GM18861 (cell line): Measurements from ENCODE around the gene WASF3.

Experiments used
- ATAC-seq: cut with Tn5 transposase; IDR thresholded peaks from one replicate; pipeline ENCODE4 v1.9.1; 2021; ENCODE audit not compliant: unreplicated experiment

Gene WASF3, protein sequence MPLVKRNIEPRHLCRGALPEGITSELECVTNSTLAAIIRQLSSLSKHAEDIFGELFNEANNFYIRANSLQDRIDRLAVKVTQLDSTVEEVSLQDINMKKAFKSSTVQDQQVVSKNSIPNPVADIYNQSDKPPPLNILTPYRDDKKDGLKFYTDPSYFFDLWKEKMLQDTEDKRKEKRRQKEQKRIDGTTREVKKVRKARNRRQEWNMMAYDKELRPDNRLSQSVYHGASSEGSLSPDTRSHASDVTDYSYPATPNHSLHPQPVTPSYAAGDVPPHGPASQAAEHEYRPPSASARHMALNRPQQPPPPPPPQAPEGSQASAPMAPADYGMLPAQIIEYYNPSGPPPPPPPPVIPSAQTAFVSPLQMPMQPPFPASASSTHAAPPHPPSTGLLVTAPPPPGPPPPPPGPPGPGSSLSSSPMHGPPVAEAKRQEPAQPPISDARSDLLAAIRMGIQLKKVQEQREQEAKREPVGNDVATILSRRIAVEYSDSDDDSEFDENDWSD

DNA sequence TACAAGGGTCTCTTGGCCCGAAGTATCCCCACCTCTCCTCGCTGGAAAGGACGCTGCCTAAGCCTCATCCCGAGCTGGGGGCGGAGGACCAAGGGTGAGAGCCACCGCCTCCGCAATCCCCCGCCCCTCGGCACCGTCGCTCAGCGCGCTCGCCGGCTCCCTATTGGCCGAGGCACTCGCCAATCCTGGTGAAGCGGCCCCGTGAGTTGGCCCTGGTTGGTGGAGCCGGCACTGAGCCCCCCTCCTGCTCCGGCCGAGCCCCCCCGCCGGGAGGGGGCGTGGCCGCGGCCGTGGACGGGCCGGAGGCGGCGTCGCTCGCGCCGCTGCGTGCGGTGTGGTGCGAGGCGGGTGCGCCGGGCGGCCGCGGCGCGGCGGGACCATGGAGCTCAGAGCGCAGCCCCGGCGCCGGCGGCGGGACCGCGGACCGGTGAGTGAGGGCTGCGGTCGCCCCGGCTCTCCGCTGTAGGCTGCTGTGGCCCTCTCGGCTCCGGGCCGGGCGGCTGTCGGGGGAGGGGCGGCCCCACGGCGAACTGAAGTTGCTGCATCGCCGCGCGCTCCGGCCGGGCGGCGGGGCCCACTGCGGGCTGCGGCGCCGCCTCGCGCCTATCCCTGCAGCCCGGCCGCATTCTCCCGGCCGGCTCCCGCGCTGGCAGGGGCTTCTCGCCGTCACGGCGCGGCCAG lies at the start of gene WASF3:
Gene WASF3, plus strand, starts transcription at position 291 of the 681 bp plus-strand sequence. CDS start 84,588 bp downstream, outside the sequence.
- ATAC-seq: peak; percentile 86

DNA sequence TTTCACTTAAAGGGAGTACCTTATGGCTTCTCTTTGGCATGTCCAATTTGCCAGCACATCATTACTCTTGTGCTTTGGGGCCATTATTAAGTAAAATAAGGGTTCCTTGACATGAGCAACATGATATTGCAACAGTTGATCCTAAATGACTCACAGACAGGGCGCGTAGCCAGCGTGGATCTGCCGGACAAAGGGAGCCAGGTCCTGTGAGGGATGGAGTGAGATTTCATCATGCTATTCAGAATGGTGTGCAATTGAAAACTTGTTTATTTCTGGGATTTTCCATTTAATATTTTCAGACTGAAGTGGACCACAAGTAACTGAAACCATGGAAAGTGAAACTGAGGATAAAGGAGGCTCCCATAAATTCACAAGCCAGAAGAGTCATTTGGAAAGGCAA lies 48.6 kb upstream of the WASF3 start:
- ATAC-seq: no peak

DNA sequence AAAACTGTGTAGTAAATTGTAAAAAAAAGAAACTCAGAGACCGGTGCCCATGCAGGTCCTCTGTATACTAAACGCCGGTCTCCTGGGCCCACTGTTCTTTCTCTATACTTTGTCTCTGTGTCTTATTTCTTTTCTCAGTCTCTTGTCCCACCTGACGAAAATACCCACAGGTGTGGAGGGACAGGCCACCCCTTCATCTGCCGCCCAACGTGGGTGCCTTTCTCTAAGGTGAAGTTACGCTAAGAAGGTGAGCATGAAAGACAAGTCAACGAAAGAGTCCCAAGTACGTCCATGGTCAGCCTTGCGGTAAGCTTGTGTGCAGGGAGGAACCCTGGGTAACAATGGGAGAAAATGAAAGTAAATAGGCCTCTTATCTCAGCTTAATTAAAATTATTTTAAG lies 48.0 kb upstream of the WASF3 start:
- no peak for ATAC-seq

DNA sequence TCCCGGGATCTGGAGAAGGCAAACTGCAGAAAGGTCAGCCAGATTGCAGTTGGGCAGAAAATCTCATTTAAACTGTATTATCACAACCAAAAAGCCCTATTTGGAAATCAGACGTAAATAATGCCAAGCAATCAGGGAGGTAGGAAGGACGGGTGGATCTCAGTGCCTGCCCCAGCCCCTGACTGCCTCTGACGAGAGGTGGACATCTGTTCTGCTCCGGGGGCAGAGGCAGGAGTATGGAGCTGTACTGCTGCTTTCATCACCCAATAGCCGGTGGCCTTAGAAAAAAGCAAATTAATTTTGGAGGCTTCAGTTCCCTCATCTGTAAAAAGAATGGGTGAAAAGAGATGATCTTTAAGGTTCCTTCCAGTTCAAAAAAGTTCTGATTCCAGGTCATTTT lies 43.6 kb upstream of the WASF3 start:
- ATAC-seq: no peak

DNA sequence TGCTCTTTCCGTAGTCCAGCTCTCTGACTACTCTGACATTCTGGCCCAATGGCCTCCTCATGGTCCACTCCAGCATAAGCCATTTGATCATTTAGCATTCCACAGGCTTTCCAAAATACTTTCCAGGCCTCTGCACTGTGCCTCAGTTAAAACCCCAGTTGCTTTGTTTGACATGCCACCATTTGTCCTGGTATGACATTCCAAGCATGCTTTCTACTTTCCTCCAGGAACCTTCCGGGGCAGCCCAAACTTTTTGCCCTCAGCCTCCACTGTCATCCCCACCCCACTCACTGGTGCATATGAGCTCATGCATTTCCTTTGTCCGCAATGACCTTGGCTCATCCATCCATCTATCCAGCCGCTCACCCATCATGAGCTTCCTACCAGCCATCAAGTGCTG lies 41.8 kb upstream of the WASF3 start:
- no peak for ATAC-seq

DNA sequence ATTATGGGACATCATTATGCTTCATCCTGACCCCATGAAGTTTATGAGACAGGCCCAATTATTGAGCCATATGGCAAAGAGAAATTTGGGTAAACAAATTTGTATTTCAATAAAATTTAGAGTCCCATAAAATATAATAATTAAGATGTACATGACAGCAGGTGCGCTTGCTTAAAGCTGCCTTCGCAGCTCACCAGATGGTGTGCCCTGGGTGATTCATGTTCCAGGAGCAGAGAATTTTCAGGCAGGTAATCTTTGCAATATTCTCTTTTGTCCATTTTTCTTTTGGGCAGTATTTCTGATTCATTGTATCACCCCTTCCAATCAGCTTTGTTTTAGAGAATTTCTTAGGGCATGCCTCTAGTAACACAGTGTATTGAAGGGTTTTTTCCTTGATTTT lies 39.5 kb upstream of the WASF3 start:
- ATAC-seq: no peak

DNA sequence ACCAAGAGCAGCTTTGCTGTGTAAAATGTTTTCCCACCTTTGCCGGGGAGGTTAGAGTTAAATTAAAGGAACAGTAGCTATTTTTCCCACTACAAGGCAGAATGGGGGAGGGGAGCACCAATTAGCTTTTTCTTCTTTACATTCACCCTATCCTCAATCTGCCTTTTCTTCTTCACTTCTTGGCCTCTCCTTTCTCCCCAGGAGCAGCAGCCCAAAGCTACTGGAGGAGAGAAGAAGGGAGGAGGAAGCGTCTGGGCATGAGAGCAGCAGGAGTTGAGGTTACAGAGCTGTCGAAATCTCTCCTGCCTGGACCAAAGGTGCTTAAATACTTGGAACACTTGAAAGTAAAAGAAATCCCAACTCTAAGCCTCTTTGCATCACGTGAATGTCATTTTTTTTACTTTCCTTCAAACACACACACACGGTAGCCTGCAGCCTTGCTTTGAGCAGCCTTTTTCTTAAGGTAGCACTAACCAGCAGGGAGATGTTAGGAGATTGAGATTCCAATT lies 39.0 kb upstream of the WASF3 start:
- no peak for ATAC-seq

DNA sequence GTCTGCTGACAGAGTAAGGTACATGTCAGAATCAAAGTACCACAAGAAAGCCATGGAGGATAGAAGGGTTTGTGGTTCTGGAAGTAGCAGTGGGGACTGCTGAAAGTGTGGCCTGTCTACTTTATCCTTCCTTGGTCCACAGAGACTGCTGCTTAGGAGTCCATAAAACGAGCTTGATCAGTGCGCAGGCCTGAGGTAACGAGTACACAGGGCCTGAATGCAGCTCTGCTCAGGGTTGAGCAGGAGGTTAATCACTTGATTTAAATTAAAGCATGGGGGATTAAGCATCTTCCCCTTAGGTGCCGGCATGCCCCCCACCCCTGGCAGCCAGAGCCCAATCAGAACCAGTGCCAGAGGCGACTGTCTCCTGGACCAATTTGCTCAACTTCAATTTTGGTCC lies 34.9 kb upstream of the WASF3 start:
- no peak for ATAC-seq

DNA sequence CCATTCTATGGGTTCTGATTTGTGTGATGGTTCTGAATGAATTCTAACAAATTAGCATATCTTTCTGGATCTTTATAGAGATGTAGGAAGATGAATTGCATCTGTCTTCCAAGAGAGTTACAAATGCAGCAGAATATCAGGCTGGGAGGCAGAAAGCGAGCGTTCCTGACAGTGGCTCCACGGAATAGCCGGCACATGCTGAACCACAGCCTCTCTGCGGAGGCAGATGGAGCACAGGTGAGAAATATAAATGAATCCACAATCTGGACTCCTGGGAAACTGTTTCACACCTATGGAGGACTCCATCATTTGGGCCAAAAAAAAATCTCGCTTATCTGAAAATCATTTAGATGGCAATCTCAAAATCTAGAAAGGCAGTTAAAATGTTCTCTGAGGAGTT lies 34.5 kb upstream of the WASF3 start:
- no peak for ATAC-seq

DNA sequence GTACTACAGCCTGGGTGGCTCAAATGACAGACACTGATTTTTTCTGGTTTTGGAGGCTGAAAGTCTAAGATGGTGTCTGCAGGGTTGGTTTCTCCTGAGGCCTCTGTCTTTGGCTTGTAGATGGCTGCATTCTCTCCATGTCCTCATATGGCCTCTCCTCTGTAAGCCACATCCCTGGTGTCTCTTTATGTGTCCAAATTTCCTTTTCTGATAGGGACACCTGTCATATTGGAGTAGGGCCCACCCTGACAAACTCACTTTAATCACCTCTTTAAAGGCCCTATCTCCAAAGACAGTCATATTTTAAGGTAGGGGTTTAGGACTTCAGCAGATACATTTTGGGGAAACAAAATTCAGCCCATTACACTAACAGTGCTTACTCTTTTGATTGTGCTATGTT lies 32.0 kb upstream of the WASF3 start:
- ATAC-seq: no peak

DNA sequence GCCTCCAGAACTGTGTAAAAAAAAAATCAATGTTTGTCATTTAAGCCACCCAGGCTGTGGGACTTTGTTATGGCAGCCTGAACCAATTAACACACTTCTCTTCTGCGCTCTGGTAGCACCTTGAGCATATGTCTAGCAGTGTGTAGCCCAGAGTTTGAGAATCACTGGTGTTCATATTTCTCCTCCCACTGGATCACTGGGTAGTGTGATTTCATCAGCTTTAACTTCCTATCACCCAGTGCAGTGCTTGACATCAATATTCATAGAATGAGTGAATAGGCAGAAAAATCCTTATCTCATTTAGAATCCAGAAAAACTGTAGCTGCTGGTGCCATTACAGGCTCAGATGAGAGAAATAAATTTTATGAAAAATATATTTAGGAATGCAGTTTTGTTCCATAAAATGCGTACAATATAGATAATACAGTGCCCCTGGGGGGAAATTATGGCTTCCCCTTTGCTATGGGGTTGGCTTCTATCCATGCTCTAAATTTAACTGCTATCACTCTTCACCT lies 30.7 kb upstream of the WASF3 start:
- ATAC-seq: no peak

DNA sequence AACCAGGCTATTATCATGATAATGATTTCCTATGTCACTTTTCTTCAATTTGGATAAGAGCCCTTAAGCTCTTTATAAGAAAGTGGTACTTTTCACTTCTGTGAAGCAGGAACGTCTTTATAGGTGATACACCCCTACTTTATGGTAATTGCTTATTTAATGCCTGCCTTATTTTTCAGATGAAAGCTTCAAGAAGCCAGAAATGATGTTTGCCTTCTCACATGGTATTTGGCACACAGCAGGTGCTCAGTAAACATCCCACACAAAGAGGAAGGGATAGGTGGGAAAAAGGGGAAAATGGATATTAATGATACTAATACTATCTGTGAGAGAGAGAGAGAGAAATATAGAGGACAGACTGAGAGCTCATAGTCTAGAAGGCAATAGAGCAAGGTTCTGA lies 29.0 kb upstream of the WASF3 start:
- ATAC-seq: no peak

DNA sequence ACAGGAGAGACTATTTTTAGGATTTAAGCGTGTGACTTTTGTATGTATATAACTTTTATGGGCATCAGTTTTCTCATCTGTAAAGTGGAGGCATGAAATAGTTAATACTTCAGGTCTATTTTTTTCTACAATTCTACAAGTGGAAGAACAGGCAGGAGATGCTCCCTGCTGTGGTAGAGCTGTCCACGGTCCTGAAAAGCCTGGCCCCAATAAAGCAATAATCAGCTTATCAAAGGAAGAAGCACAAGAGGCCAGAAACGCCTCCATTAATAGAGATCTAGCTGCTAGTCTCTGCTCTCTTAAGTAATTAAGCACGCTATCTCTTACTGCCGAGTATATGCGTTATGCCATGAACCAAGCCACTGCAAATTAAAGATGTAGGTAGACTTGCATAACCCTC lies 28.0 kb upstream of the WASF3 start:
- ATAC-seq: no peak

DNA sequence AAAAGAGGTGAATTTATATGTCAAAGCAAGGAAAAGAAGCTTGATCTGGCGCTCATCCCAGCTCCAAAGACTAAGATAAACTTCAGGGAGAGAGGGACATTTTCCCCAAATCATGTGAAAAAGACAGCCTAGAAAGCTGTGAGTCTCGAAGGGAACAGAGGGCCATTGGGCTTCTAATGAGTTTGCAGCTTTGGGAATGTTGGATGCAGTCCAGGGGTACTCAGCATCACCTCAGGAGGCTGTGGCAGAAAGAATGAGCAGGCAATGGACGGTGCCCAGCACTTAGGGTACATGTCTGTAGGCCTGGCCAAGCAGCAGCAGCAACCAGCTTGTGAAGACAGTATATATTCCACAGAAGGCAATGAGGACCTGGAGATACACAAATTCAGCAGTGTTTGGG lies 25.7 kb upstream of the WASF3 start:
- no peak for ATAC-seq

DNA sequence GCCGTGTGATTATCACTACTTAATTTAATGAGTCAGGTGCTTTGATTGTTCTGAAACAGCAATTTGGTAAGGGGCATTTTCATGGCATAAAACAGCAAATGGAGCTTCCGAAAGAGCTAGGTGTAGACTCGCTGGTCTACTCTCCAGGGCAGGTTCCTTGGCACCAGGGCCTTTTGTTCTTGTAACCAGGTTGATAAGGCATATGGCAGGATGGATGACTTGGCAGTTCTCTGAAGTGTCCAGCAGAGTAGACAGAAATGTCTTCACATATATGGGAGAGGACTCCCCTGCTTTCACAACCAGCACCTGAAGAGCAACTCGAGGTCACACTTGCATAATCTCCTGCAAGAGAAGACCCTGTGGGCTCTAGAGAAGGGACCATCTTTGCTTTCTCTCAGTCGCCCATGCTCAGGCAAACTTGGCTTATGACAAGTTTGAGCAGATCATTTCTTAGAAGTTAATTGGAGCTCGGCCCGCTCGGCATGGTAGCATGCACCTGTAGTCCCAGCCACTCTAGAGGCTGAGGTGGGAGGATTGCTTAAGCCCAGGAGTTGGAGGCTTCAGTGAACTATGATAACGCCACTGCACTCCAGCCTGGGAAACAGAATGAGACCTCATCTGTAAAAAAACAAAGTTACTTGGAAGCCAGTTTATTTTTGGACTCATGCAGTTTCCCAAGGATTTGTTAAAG lies 23.3 kb upstream of the WASF3 start:
- no peak for ATAC-seq

DNA sequence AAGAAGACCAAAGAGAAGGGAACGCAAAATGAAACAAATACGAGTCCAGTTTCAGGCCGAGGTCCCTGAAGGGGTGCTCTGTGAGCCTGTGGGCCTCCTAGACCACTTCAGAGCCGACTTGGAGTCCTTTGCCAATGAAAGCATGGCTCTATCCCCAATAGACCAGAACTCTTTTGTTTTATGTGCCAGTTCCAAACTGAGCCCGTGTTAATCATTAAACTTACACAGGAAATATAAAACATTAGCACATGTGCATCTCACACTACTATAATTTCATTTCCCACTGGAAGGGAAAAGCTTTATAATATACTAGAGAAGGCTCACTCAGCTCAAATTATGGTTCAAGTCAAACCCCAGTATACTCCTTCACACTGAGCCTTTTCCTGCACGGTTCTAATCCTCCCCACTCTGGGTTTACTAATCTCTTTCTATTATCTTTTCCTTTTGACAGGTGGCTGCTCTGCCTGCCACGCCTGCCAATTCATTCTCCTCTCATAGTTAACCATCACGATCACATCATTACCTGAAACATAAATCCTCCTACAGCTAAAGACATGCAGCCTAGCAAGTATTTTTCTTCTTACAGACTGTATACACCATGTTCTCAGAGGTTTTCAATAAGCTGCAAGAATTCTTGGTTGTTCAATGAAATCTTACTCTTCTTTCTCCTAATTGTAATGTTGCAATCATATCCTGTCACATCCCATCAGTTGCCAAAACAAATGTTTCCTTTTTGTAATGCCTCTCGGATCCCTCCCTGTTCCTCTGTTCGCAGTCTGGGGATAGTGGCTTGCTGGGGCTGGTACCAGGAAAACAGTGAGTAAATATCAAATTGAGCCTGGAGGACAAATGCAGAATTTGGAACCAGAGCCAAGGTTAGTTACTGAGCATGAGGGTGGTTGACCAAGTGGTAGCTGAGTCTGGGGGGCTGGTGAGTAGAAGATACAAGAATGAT lies 18.8 kb upstream of the WASF3 start:
- no peak for ATAC-seq

DNA sequence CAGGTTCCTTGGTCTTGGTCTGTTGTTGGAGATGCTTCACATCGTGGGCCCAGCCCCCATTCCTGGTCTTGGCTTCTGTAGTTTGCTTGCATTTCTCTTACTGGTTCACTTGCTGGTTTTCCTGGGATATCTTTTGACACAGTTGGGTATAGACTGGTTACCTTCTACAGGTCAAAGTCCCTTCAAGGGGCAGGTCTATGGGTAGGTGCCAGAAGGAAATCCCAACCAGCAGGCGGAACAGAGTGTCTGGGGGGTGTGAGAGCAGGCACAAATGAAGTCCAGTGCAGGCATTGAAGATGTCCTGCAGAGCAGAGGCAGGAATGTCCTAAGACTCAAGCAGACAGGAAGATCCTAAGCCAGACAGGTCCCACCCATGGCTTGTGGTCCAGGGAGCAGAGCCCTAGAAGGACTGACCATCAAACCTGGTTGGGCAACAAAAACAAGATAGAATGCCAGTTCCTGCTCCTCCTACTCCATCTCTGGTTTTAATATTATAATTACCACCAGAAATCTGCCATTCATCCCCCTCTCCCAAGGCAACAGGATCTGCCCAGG lies 17.7 kb upstream of the WASF3 start:
- no peak for ATAC-seq

DNA sequence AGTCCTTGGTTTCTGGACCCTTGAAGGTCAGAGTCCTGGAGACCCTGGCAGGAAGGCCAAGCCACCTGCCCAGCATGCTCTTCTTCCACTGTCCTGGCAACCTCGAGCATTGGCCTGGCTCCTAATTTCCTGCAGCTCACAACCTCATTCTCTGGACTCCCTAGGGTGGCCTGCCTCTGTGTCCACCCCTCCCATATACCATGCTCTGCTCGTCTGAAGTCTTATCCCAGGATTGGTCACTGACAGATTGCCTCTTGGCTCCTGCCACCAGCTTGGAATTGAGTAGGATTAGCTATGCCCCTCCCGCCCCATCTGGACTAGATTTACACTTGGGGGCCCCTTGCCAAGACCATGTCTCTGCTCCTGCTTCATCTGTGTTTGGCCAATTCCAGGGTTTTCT lies 17.1 kb upstream of the WASF3 start:
- no peak for ATAC-seq

DNA sequence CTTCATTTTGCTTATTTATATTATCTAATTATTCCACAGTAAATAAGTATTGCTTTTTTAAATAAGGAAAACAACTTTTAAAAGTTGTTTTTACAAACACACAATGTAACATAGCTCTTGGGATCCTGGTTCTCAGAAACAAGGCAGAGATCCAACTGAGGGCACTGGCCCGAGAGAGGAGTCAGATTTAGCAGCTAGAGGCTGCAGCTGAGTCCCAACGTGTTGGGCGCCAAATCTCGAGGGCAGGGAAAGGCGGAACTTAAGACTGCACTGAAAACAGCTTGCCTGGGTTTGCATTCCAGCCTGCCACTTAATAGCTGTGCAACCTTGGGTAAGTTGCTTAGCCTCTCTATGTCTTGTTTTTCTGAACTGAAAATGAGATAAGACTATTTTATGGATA lies 16.4 kb upstream of the WASF3 start:
- no peak for ATAC-seq
